SK-MEL-5 (cell line): ENCODE data around the gene ATXN7. TPM values are rescaled to one million over a fixed set of nuclear protein-coding genes. Genes with fewer than 3 reads are reported as not detected.

Experiments used
- DNase-seq: peaks from one replicate; pipeline ENCODE4 v3.0.0-alpha.2; 2016; ENCODE audit warnings: low read depth, low spot score
- in situ Hi-C: cut with HindIII; loops from 2 replicates; pipeline ENCODE4 v1.10.0; 2016; ENCODE audit warnings: low sequenced_read_pairs, high pct_unique_total_duplicates, low pct_unique_long_range_greater_than_20kb
- total RNA-seq: library from RNA; depleted of rRNA; stranded (reverse); fragments of >200 nt; shearing (Covaris generic); gene quantifications from 2 replicates; pipeline ENCODE4 v1.2.3, GENCODE V29; 2014

The ATXN7 gene
- total RNA-seq, 1 experiment from 2014 or later, result 5.8 TPM

DNA sequence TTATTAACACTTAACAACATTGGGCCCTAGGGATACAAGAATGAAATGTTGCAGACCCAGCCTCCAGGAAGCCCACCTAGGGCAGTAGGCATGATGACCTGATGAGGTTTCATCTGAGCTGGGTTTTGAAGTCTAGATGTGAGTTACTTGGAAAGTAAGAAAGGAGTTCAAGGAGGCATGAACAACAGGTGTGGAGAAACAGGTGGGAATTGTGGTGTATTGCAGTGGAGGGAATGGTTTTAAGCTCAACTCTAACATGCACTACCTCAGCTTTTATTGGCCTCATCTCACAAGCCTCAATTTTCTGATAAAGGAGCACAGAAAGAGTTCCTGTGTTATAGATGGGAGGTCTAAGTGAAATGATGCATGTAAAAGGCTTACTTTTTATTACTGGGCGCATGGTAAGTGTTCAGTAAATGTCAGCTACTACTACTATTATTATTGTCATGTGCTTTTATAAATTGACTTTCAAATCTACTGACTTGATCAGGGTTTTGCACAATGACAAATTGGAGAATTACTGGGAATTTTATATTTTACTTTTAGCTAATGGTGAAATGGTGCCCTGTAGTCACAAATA, 29.2 kb downstream of the ATXN7 start:
- in situ Hi-C loops, result no loop called here
- no peak for DNase-seq

GRCh38 chr3:63895422-63896189, 31.9 kb downstream of the ATXN7 start:
- in situ Hi-C loops, result no loop called here
- no peak for DNase-seq

DNA sequence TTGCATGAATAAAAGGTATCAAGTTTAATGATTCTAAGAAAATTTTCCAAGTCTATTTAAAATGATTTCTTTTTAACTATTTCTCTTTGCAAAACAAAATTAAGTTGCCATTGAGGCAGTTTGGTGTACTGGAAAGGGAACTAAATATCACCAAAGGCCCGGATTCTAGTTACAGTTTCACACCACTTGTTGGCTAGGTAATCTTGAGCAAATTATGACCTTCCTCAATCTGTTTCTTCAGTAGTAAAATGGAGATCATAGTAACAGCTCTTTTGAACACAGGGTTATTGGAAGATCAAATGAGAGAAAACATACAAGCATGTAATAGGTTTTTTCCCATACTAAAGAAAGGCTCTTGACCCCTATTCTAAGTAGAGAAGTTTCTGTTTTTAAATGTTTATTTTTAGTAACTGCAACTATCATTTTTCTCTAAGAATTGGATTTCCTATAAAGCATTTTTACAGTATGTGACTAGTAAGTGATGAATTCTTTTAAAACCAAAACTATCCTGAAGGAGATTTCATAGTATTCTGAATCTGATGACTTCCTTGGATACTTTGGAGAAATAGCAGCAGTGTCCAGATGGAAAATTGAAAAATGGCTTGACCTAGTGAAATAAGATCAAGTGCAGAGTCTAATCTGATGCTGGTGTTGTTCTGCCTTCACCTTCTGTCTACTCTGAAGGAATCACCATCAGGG, 32.8 kb downstream of the ATXN7 start:
- no peak for DNase-seq
- in situ Hi-C loops, result no loop called here

GRCh38 chr3:63900010-63900409, 36.3 kb downstream of the ATXN7 start:
- no peak for DNase-seq
- in situ Hi-C loops, result no loop called here

DNA sequence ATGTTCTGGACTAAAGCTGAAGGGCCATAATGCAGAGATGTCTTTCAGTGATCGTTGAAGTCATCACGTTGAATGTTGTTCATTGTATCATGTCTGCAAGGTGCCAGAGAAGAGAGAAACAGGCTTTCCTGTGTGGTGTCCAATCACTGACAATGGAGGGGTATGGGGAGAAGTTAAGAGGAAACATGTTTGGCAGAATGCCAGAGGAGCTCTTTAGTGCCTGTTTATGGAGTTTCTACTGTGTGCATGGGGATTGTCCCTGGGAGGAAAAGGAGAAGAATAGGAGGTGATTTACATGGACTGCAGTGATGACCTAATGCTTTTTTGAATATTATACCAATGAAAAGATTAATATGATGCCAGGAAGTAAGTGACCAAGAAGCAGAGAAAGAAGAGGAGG, 36.8 kb downstream of the ATXN7 start:
- in situ Hi-C loops, result no loop called here
- no peak for DNase-seq

- in situ Hi-C loops, result no loop called here
Observed at GRCh38 chr3:63905731-63906620, 42.3 kb downstream of the ATXN7 start.

GRCh38 chr3:63908081-63908736, 44.5 kb downstream of the ATXN7 start:
- in situ Hi-C loops, result no loop called here
- peak; percentile 55 for DNase-seq

More at GRCh38 chr3:63905731-63906620, 42.3 kb downstream of the ATXN7 start:
- no peak for DNase-seq

DNA sequence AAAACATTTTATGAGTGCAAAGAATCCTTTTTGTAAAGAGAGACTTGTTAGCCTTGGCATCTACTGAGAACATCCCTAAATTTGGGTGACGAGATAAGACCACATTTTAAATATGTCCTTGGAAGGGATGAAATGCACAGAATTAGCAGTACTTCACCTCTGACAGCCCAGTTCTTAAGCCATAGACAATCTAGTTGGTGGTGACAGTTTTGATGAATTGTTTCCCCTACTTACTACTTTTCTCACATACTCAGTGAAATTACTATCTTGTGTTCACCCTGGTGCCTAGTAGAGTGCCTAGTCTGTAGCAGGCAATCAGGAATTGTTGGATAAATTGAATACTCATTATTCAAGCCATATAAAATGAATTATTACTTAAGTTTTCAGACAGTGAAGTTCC, 45.1 kb downstream of the ATXN7 start:
- in situ Hi-C loops, result no loop called here
- DNase-seq, result no peak

DNA sequence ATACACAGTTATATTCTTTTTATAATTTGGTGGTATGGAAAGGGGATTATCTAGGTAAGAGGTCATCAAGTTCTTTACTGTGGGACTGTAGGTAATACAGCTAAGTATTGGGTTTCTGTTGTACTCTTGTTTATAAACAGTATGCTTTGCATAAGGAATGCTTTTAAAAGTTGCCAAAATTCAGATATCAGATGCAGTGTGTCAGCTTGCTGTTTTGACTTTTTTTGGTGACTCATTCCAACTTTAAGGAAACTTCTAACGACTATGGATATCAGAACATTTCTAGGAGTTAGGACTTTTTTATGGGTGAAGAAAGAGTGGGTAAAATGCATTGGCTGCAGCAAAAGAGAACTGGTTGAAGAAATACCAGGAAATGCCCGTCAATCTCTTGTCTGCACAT, 45.8 kb downstream of the ATXN7 start:
- in situ Hi-C loops, result no loop called here
- DNase-seq, result no peak

DNA sequence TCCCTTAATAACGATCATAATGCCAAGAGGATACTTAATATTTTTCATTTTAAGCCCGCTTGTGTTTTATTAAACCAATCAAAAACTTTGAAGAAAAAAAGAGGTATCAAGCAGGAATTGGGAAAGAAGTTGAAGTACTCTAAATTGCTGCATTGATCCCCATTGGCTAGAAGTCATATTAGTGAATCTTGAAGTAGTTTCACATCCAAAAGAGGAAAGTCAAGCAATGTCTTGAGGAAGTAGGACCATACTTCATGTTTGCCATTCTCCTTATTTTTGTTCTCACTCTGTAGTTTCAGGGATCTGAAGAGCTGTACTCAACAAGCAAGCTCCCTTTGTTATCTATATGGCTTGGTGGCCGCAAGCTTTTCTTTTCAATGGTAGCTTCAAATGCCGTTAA, 46.3 kb downstream of the ATXN7 start:
- in situ Hi-C loops, result no loop called here
- DNase-seq, result no peak

DNA sequence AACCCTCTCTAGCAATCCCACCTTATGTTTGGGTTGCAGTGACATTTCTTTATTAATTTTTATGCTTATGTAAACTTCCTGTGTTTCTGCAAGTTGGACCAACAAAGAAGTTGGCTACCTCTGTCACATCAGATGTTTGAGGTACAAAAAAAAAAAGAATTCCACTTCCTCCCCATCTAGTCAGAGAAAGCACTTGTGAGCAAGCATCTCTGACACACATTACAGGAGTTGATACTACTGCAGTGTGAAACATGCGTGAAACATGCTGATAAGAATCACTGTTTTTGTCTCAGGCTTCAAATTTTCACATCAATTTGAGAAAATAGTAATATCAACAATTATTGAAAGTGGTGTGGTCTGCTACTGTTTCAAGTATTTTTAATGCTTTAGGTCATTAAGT, 47.2 kb downstream of the ATXN7 start:
- no peak for DNase-seq
- in situ Hi-C loops, result no loop called here

DNA sequence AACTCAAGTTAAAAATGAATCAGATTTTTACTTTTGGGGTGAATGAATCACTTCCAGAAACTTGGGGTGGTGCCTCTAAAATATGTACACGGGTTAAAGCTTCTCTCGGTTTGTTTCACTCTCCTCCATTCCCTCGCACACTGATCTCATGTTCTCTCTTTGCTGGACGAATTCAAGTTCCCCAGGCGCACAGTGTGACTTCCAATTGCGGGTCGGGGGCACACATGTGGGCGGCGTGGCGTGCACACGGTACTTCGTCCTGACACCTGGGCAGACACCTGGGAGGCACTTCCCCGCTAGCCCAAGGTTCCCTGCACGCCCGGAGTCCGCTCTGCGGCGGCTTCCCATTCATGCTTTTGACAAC, 47.8 kb downstream of the ATXN7 start:
- in situ Hi-C loops, result no loop called here
- DNase-seq, result no peak

- peak; percentile 91 for DNase-seq
- in situ Hi-C loops, result no loop called here
Observed at GRCh38 chr3:63911873-63912767, 48.5 kb downstream of the ATXN7 start, which contains the start of gene SCAANT1. Gene SCAANT1, minus strand, starts transcription at chr3:63912383.

DNA sequence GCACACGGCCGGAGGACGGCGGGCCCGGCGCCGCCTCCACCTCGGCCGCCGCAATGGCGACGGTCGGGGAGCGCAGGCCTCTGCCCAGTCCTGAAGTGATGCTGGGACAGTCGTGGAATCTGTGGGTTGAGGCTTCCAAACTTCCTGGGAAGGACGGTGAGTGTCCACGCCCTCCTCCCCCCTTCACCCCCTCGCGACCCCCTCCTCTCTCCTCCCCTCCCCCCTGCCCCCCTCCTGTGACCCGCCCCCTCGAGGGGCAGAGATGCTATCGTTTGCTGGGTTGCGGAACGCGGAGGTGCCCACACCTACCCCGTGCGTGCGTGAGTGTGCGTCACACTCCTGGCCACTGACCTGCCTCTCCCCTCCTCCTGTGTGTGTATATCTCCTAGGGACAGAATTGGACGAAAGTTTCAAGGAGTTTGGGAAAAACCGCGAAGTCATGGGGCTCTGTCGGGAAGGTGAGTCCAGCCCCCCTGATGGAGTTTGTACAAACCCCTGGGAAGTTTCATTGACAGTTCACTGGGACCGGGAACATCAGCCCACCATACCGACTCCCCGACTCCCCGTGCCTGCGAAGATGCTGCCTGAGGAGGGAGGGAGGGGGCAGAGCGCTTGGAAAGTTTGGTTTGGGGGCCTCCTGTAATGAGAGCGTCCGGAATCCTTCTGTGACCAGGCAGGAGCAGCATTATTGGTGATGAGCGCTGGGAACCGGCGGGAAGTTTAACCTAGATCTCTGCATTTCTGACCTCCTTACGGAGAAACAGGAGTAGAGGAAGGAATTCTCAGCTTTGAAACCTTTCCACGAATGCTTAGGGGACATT, 49.3 kb downstream of the ATXN7 start:
- DNase-seq, result peak; percentile 23
- in situ Hi-C loops, result no loop called here

- in situ Hi-C loops, result no loop called here
- DNase-seq, result no peak
Observed at GRCh38 chr3:63914312-63914711, 50.6 kb downstream of the ATXN7 start.

GRCh38 chr3:63918321-63918720, 54.7 kb downstream of the ATXN7 start:
- no peak for DNase-seq

More at GRCh38 chr3:63918321-63918720, 54.7 kb downstream of the ATXN7 start:
- in situ Hi-C loops, result no loop called here
